ENCODE results near the gene HOMER1. TPM values are rescaled to one million over a fixed set of nuclear protein-coding genes. Genes with fewer than 3 reads are reported as not detected.
A peak's percentile ranks its signal among the peaks of the same experiment; 100 is the strongest.

HOMER1 gene
- polyA plus RNA-seq, 3 donors = 0.03 to 0.62 (median 0.04) TPM

DNA sequence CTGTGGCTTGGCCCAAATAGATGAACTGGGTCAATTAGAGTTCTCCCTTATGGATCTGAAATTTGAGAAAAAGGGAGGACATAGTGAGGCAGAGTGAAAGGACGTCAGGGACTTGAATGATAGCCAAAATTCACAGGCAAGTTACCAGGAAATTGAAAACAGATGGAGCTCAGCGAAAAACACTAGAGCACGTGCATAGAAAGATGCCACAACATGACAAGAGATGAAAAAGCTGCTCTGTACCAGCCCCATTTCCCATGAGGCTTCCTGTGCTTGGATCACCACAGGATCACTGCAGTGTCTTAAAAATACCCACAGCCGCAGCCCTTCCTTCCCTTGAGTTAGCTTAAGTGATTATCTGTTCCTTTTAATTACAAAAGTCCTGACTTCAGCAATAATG is 39.0 kb upstream of the HOMER1 start:
- Histone ChIP-seq H3K4me3 (replicated peaks in 1 of 3; ENCODE audit: low read depth in 2 of 3, low read length in 3 of 3) (no peak overlapping the region), H3K4me2 (replicated peaks; ENCODE audit: extremely low read depth, low read length, poor library complexity, severe bottlenecking) (no peak overlapping the region), H3K36me3 (replicated peaks in 1 of 2; ENCODE audit: control insufficient read depth in 1 of 2, insufficient read depth in 2 of 2, low read length in 2 of 2) (no peaks in the 10 kb centered on the region), H3K9me3 (replicated peaks in 1 of 2; ENCODE audit: control insufficient read depth in 1 of 2, insufficient read depth in 1 of 2, low read length in 2 of 2) (no peaks in the 10 kb centered on the region), H3K27ac (ENCODE audit: low read depth in 1 of 2, low read length in 2 of 2) (no peak overlapping the region), H3K79me2 (ENCODE audit: insufficient read depth, low read length) (no peaks in the 10 kb centered on the region), H3K27me3 (ENCODE audit: control insufficient read depth in 2 of 2, insufficient read depth in 2 of 2, low read length in 2 of 2) (no peaks in the 10 kb centered on the region), H4K20me1 (ENCODE audit: insufficient read depth, low read length) (no peaks in the 10 kb centered on the region), H3K4me1 (ENCODE audit: control insufficient read depth in 1 of 2, insufficient read depth in 2 of 2, low read length in 2 of 2) (no peaks in the 10 kb centered on the region), H2AFZ (ENCODE audit: insufficient read depth, low read depth, low read length, poor library complexity, severe bottlenecking) (peak overlapping the region; percentile 15), H3K9ac (ENCODE audit: insufficient read depth, low read length, poor library complexity, severe bottlenecking) (no peak overlapping the region)
- H3K4me1 Mint-ChIP-seq = peaks cover 2% of the 10 kb centered on the region
- no peak for DNase-seq
- WGBS (ENCODE audit: insufficient coverage) = 11% methylated on average over 3 of the region's 4 CpGs
- intact Hi-C loops (cut with micrococcal nuclease) = no loop called here
- TF ChIP-seq CTCF (IDR thresholded peaks at IDR 0.05) = no peak
- peak overlapping the region in 1 of 7 donors; percentile 37 for H3K27ac Mint-ChIP-seq
- H3K27me3 Mint-ChIP-seq (ENCODE audit: low read depth in 3 of 3) = peaks cover 2 to 4% (median 4%) of the 10 kb centered on the region in 3 donors
- H3K9me3 Mint-ChIP-seq = peaks cover 0 to 1% (median 0%) of the 10 kb centered on the region in 7 donors
- H3K36me3 Mint-ChIP-seq = no peaks in the 10 kb centered on the region
- no peak overlapping the region for H3K4me3 Mint-ChIP-seq

GRCh38 chr5:79547982-79548381 is 34.0 kb upstream of the HOMER1 start:
- no peaks in the 10 kb centered on the region for H3K36me3 ChIP-seq (replicated peaks in 1 of 2; ENCODE audit: control insufficient read depth in 1 of 2, insufficient read depth in 2 of 2, low read length in 2 of 2)
- Mint-ChIP-seq H3K27ac (no peak overlapping the region), H3K27me3 (ENCODE audit: low read depth in 3 of 3) (peaks cover 0 to 2% (median 0%) of the 10 kb centered on the region in 3 donors), H3K9me3 (no peaks in the 10 kb centered on the region), H3K36me3 (no peaks in the 10 kb centered on the region), H3K4me1 (no peaks in the 10 kb centered on the region), H3K4me3 (no peak overlapping the region)
- intact Hi-C loops (cut with micrococcal nuclease) = no loop called here
- no peak for DNase-seq
- H3K27ac ChIP-seq (ENCODE audit: low read depth in 1 of 2, low read length in 2 of 2) = no peak overlapping the region
- no peak for TF ChIP-seq CTCF (IDR thresholded peaks at IDR 0.05)
- H3K79me2 ChIP-seq (ENCODE audit: insufficient read depth, low read length) = no peaks in the 10 kb centered on the region
- H4K20me1 ChIP-seq (ENCODE audit: insufficient read depth, low read length) = no peaks in the 10 kb centered on the region
- no peak overlapping the region for H3K4me2 ChIP-seq (replicated peaks; ENCODE audit: extremely low read depth, low read length, poor library complexity, severe bottlenecking)
- no peak overlapping the region for H3K4me3 ChIP-seq (replicated peaks in 1 of 3; ENCODE audit: low read depth in 2 of 3, low read length in 3 of 3)
- no CpG with 5 or more reads among the region's 1 CpG for WGBS (ENCODE audit: insufficient coverage)
- no peaks in the 10 kb centered on the region for H3K9me3 ChIP-seq (replicated peaks in 1 of 2; ENCODE audit: control insufficient read depth in 1 of 2, insufficient read depth in 1 of 2, low read length in 2 of 2)
- no peak overlapping the region for H2AFZ ChIP-seq (ENCODE audit: insufficient read depth, low read depth, low read length, poor library complexity, severe bottlenecking)
- H3K9ac ChIP-seq (ENCODE audit: insufficient read depth, low read length, poor library complexity, severe bottlenecking) = no peak overlapping the region
- H3K27me3 ChIP-seq (ENCODE audit: control insufficient read depth in 2 of 2, insufficient read depth in 2 of 2, low read length in 2 of 2) = no peaks in the 10 kb centered on the region
- no peaks in the 10 kb centered on the region for H3K4me1 ChIP-seq (ENCODE audit: control insufficient read depth in 1 of 2, insufficient read depth in 2 of 2, low read length in 2 of 2)

All from CD14-positive monocyte (primary cell).